Measurements from ENCODE around the gene MATK.

The MATK gene

DNA sequence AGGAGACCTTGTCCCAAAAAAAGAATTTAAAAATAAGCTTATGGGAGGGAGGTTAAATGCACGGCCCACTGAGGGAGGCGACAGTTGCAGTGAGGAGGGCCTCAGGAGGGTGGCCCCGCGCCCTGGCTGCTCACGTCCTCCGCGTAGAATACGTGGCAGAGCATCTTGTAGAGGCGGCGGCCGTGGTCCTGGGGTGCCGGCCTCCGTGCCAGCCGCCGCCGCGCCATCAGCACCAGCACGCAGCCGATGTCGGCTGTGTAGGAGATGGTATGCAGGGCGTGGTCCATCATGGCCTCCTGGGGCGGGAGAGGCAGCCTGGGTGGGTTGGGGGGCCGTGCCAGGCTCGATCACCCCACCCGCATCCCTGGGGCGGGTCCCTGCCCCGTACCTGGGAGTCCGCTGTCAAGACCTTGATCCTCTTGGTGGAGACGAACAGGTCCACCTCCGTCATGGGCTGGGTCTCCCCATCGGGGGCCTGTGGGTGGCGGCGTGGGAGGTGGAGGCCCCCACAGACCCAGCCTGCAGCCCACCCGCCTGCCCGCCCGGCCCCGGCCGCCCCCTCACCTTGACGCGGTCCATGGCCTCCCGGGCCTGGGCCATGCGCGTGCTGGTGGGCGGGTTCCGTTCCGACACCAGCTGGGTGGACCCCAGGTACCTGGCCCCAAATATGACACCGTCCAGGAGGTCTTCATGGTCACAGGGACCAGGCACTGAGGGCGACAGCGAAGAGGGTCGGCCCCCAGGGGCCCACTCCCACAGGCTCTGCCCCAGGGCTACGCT, 32.4 kb downstream of the MATK start:
- DNase-seq (ENCODE audit: low spot score) = no peak

DNA sequence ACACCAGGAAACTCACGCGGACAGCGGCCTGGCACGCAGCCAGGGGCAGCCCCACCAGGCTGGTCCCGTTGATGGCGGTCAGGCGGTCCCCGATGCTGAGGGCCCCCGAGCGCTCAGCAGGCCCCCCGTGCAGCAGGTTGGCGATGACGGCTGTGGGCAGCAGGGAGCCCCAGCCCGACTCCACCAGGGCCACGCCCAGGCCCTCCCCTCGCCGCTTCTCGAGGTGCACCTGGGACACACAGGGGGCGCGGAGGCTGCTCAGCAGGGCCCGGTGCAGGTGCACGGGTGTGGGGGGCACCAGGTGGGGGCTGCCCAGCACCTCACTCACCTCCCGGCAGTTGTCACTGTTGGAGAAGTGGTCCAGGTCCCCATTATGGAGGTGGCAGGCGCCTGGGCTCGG, 33.7 kb downstream of the MATK start:
- DNase-seq (ENCODE audit: low spot score) = no peak

DNA sequence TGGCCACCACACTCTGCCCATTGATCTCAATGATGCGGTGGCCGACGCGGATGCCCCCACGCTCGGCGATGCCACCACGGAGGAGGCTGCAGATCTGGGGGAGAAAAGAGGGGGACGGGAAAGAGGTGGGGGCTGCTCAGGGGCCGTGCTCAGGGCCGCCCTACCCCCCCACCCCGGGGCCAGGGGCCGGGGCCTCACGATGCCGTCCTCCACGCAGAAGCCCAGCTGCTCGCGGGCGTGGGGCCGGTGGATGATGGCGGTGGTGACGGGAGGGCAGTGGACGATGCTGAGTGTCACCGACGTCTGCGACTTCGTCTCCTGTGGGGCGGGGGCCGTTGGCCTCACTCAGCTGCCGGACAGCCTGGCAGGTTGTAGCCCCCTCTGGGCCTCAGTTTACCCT, 34.9 kb downstream of the MATK start:
- no peak for DNase-seq (ENCODE audit: low spot score)

DNA sequence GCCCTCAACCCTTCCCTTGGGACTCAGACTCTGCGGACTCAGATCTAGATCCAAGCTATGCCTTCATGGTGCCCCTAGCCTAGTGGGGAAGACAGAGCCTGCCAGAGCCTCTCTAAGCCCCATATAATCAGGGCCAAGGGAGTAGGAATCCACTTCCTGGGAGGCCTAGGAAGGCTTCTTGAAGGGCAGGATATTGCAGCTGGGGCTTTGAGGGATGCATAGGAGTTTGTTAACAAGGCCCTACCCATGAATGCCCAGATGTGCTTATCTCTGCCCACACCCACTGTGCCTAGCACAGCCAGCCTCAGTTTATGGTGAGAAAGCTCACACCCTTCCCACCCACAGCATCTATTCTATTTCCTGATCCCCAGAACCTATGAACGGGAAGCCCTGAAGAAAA, 36.0 kb downstream of the MATK start:
- DNase-seq (ENCODE audit: low spot score) = no peak

DNA sequence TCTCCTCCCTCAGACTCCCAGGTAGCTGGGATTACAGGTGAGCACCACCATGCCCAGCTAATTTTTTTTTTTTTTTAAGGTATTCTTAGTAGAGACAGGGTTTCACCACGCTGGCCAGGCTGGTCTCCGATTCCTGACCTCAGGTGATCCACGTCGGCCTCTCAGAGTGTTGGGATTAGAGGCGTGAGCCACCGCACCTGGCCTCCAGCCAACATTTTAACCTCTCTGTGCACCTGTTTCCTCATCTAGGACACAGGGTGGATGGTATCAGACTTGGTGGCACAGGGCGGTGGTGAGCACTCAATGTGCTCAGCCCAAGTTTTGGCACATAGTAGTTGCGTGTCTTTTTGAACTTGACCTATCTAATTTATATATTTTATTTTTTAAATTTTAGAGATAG, 37.2 kb downstream of the MATK start:
- DNase-seq (ENCODE audit: low spot score) = no peak

DNA sequence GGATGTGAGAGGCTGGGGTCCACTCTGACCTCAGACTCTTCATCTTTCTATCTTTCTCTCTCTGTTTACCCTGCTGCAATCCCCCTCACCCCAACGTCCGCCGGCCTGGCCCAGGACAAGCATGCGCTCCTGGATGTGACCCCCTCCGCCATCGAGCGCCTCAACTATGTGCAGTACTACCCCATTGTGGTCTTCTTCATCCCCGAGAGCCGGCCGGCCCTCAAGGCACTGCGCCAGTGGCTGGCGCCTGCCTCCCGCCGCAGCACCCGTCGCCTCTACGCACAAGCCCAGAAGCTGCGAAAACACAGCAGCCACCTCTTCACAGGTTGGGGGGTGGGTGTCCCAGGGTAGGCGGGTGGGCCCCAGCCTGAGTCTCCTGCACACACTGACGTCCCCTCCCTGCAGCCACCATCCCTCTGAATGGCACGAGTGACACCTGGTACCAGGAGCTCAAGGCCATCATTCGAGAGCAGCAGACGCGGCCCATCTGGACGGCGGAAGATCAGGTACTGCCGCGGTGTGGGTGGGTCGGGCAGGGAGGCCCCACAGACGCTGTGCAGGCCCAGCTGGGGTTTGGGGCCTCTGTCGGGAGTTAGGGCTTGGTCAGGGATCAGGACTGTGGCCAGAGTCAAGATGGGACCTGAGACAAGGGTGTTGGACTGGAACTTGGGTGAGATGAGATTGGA, 39.7 kb downstream of the MATK start:
- no peak for DNase-seq (ENCODE audit: low spot score)

DNA sequence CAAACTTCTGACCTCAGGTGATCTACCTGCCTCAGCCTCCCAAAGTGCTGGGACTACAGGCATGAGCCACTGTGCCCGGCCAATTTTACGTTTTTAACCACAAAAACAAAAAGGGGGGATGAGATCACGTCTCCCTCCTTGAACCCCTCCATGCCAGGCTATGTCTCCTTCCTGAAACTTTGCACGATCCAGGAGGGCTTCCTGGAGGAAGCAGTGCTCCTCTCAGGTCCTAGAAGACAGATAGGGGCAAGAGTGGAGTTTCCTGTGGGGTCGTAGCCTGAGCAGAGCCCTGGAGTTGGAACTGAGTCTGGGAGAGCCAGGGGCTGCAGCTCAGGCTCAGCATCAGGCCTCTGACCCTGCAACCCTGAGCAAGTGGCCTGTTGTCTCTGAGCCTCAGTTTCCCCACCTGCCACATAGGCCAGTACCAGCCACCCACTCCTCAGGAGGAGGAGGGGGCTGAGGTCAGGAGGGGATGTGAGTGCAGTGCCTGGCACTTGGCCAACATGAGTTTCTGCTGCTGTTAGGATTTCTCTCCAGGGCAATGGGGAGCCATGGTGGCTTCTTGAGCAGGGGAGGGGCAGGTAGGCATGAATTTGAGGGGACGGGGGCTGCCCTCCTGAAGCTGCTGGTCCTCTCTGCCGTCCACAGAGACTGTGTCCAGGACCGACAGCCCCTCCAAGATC, 40.7 kb downstream of the MATK start:
- DNase-seq (ENCODE audit: low spot score) = no peak

DNA sequence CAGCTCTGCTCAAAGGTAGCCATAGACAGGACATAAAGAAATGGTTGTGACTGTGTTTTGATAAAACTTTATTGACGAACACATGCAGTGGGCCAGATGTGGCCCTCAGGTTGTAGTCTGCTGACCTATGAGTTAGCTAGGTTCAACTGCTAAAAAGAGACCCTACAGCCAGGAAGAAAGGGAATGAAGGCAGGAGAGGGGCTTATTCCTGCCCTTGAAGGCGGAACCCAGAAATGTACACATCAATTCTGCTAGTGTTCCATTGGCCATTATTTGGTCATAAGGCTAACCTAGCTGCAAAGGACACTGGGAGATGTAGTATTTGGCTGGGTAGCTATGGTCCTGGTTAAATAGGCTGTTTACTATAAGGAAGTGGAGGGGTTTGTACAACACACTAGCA, 42.7 kb downstream of the MATK start:
- no peak for DNase-seq (ENCODE audit: low spot score)

DNA sequence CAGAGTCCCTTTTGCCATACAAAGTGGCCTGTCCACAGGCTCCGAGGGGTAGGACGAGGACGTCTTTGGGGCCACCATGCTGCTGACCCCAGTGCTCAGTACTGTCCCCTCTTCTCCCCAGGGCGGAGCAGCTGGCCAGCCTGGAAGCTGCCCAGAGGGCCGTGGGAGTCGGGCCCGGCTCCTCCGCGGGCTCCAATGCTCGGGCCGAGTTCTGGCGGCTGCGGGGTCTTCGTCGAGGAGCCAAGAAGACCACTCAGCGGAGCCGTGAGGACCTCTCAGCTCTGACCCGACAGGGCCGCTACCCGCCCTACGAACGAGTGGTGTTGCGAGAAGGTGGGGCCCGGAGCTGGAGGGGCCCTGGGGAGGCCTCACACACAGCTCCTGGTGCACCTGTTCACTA, 45.8 kb downstream of the MATK start:
- DNase-seq (ENCODE audit: low spot score) = no peak

DNA sequence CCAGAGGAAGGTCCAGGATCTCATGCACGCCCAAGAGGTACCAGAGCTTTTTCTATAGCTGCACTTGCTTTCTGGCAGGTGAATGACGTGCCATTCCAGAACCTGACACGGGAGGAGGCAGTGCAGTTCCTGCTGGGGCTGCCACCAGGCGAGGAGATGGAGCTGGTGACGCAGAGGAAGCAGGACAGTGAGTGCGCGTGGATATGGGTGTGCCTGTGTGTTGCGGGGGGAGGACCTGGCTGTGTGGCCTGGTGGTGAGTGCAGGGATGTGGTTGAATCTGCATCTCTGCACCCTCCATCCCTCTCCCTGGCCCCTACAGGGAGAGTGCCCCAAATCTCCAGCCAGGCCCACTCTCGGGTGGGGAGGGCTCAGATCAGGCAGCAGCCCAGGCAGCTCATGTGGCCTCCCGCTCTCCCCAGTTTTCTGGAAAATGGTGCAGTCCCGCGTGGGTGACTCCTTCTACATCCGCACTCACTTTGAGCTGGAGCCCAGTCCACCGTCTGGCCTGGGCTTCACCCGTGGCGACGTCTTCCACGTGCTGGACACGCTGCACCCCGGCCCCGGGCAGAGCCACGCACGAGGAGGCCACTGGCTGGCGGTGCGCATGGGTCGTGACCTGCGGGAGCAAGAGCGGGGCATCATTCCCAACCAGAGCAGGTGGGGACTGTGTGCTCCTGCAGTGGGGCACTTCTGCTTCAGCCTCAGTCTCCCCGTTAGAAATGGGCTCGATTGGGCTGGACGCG, 47.5 kb downstream of the MATK start:
- DNase-seq (ENCODE audit: low spot score) = no peak

DNA sequence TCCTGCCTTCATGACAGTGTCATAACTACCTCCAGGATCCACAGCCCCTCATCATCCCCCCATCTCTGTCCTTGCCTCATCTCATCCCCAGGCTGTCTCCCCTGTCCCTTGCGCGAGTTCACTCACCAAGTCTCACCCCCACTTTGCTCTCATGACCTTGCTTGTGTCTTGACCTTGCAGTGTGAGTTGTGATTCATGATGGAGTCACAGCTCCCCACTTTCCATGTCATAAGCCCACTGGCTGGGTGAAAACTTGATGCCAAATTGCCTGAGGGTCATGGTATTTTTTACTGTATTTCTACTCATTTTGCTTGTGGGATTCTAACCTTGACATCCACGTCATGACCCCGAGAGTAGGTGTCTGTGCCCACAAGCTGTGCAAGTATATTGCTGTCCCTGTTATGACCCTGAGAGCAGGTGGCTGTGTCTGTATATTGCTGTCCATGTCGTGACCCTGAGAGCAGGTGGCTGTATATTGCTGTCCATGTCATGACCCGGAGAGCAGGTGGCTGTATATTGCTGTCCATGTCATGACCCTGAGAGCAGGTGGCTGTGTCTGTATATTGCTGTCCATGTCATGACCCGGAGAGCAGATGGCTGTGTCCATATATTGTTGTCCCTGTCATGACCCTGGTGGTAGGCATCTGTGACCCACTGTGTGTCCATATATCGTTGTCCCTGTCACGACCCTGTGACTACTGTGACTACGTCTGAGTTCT, 48.5 kb downstream of the MATK start:
- DNase-seq (ENCODE audit: low spot score) = no peak

DNA sequence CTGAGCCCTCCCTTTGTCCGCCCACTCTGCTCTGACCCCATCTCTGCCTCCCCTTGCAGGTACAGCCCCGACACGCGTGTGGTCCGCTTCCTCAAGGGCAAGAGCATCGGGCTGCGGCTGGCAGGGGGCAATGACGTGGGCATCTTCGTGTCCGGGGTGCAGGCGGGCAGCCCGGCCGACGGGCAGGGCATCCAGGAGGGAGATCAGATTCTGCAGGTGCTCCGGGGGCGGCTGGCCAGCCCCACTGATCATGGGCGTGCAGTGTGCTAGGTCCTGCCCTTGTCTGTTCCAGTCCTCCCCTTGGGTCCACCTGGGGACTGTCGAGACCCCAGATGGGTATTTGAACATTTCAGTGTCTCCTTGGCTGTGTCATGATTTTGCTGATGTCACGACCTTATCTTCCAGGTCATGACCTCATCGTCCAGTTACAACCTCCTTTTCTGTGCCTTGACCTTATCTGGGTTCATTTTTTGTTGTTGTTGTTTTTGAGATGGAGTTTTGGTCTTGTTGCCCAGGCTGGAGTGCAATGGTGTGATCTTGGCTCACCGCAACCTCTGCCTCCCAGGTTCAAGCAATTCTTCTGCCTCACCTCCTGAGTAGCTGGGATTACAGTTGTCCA, 50.0 kb downstream of the MATK start:
- no peak for DNase-seq (ENCODE audit: low spot score)

DNA sequence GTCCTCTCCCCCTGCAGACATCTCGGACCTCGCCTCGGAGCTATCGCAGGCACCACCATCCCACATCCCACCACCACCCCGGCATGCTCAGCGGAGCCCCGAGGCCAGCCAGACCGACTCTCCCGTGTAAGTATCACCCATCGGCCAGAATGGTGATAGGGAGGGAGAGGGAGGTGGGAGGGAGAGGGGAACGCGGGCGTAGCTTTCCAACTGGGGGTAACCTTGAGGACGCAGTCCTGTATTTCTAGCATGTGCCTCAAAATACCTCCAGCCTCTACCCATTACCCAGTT, 51.9 kb downstream of the MATK start:
- no peak for DNase-seq (ENCODE audit: low spot score)

DNA sequence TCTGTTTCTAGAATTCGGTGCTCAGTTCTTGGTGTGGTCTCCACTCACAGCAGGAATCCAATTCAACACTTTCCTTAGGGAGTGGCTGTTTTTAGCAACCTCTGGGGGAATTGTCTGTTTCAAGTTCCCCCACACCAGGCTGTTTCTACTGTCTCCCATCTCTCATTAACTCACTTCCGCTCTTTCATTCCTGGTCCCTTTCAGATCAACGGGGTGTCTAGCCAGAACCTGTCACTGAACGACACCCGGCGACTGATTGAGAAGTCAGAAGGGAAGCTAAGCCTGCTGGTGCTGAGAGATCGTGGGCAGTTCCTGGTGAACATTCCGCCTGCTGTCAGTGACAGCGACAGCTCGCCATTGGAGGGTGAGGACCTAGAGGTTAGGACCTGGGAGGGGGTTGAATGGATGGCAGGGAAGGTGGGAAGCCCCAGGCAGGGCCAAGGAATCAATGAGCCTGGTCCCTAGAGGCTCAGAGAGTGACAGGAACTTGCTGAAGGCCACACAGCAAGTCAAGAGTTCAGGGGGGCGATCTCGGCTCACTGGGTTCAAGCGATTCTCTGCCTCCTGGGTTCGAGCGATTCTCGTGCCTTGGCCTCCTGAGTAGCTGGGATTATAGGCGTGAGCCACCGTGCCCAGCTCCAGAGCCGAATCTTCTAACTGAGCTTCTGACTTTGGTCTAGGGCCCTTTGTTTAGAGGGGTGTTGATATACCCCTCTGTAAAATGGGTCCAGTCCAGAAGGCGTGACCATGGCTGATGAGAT, 52.5 kb downstream of the MATK start:
- no peak for DNase-seq (ENCODE audit: low spot score)

DNA sequence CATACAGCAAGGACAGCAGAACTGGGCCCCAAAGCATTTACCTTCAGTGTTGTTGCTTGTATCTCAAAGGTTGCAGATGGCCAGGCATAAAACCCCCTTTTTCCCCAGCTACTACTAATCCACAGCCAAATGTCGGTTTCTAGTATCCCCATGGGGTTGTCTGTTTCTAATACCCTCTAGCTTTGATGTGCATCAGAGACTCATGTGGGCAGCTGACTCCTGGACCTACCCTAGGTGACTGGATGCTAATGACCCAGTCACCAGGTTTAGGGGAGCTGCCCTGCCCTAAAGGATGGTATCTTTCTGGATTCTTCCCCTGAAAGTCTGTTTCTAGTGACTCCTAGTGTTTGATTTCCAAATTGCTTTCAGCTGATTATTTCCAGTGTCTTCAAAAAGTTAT, 54.1 kb downstream of the MATK start:
- DNase-seq (ENCODE audit: low spot score) = no peak

DNA sequence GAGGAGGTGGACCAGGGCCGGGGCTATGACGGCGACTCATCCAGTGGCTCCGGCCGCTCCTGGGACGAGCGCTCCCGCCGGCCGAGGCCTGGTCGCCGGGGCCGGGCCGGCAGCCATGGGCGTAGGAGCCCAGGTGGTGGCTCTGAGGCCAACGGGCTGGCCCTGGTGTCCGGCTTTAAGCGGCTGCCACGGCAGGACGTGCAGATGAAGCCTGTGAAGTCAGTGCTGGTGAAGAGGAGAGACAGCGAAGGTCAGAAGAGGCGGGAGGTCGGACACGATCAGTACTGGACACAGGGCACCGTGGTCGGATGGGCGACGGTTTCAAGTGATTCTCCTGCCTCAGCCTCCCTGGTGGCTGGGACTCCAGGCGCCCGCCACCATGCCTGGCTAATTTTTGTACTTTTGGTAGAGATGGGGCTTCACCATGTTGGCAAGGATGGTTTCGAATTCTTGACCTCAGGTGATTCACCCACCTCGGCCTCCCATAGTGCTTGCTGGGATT, 55.7 kb downstream of the MATK start:
- no peak for DNase-seq (ENCODE audit: low spot score)
